GM23338 (cell line): Measurements from ENCODE around the gene VCL.

Experiments used
- CREB1 ChIP-seq: fragments of 250-450 bp; sonication (Bioruptor Pico); IDR thresholded peaks from 2 replicates; pipeline ENCODE4 v1.5.0; 2020; ENCODE audit warnings: low read depth, mild to moderate bottlenecking, moderate library complexity
- EZH2 ChIP-seq: fragments of 200-600 bp; sonication (generic); IDR thresholded peaks from one replicate; pipeline ENCODE4 v1.8.0; 2017; ENCODE audit warnings: antibody characterized with exemption, mild to moderate bottlenecking, low read depth; ENCODE audit not compliant: unreplicated experiment
- EZH2phosphoT487 ChIP-seq: fragments of 200-600 bp; sonication (generic); IDR thresholded peaks from one replicate; pipeline ENCODE4 v1.8.1; 2018; ENCODE audit warnings: antibody characterized with exemption; ENCODE audit not compliant: unreplicated experiment
- NANOG ChIP-seq: IDR thresholded peaks from 2 replicates; pipeline ENCODE4 v1.6.1; 2016; ENCODE audit warnings: antibody characterized with exemption, borderline replicate concordance
- POLR2AphosphoS5 ChIP-seq: IDR thresholded peaks from 2 replicates; pipeline ENCODE4 v1.6.1; 2016; ENCODE audit warnings: antibody characterized with exemption, low read depth
- STAT1 ChIP-seq: IDR thresholded peaks from one replicate; pipeline ENCODE4 v1.6.1; 2016; ENCODE audit warnings: antibody characterized with exemption; ENCODE audit not compliant: unreplicated experiment
- ZNF114 ChIP-seq: fragments of 250-450 bp; sonication (Bioruptor Pico); IDR thresholded peaks from 2 replicates; pipeline ENCODE4 v1.5.0; 2020; ENCODE audit warnings: mild to moderate bottlenecking, moderate library complexity
- TF ChIP-seq, protein P1 (sequence below), 2 experiments: fragments of 200-600 bp in 1 of 2; sonication (generic) in 1 of 2; conservative IDR thresholded peaks; 2 replicates each; pipeline versions ENCODE4 v1.5.1 to v1.6.1; 2016 to 2017; ENCODE audit warnings: antibody characterized with exemption in 2 of 2, low read depth in 2 of 2, mild to moderate bottlenecking in 2 of 2, moderate library complexity in 1 of 2
- TF ChIP-seq, protein P2 (sequence below): IDR thresholded peaks from 2 replicates; pipeline ENCODE4 v1.6.1; 2016; ENCODE audit warnings: antibody characterized with exemption

DNA sequence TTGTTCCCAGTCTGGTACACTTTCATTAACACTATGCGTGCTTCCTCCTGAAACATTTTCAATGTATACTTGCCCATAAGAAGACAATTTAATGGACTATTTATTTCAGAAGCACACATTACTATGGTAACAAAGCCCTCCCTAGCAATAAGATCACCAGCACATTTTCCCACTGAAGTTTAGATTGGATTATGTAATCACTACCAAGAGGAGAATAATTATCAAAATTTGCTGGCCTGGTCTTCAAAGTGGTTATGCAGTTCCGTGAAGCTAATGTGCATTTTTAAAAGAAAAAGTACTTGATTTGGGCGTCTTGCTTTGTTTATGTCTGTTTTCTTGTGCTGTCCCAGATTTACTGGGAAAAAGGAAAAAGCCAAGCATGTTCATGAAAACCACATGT, 90.8 kb downstream of the VCL start:
- TF ChIP-seq, protein P1, sequence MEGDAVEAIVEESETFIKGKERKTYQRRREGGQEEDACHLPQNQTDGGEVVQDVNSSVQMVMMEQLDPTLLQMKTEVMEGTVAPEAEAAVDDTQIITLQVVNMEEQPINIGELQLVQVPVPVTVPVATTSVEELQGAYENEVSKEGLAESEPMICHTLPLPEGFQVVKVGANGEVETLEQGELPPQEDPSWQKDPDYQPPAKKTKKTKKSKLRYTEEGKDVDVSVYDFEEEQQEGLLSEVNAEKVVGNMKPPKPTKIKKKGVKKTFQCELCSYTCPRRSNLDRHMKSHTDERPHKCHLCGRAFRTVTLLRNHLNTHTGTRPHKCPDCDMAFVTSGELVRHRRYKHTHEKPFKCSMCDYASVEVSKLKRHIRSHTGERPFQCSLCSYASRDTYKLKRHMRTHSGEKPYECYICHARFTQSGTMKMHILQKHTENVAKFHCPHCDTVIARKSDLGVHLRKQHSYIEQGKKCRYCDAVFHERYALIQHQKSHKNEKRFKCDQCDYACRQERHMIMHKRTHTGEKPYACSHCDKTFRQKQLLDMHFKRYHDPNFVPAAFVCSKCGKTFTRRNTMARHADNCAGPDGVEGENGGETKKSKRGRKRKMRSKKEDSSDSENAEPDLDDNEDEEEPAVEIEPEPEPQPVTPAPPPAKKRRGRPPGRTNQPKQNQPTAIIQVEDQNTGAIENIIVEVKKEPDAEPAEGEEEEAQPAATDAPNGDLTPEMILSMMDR (conservative IDR thresholded peaks at IDR 0.05; ENCODE audit: low read depth in 2 of 2), result no peak
- no peak for TF ChIP-seq EZH2phosphoT487
- TF ChIP-seq CREB1 (CRISPR knock-in tag), result no peak
- no peak for TF ChIP-seq POLR2AphosphoS5
- no peak for TF ChIP-seq EZH2
- TF ChIP-seq, protein P2, sequence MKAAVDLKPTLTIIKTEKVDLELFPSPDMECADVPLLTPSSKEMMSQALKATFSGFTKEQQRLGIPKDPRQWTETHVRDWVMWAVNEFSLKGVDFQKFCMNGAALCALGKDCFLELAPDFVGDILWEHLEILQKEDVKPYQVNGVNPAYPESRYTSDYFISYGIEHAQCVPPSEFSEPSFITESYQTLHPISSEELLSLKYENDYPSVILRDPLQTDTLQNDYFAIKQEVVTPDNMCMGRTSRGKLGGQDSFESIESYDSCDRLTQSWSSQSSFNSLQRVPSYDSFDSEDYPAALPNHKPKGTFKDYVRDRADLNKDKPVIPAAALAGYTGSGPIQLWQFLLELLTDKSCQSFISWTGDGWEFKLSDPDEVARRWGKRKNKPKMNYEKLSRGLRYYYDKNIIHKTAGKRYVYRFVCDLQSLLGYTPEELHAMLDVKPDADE, result no peak
- no peak for TF ChIP-seq ZNF114 (CRISPR knock-in tag)
- no peak for TF ChIP-seq STAT1
- TF ChIP-seq NANOG, result no peak
